HS-5 (cell line): Measurements from ENCODE around the gene RNU1-3.
"Not testable (repeated sequence)": the region's sequence is repeated elsewhere in the genome, so short reads cannot be mapped to it uniquely, and the experiment has no call there.

Experiments used
- DNase-seq: peaks from one replicate; pipeline ENCODE4 v3.0.0-alpha.2; 2012; ENCODE audit warnings: low read depth

RNU1-3 gene

GRCh38 chr1:16636551-16637195, 30.1 kb downstream of the RNU1-3 start:
- not testable (repeated sequence) for DNase-seq

GRCh38 chr1:16635959-16636358, 30.8 kb downstream of the RNU1-3 start:
- not testable (repeated sequence) for DNase-seq

- DNase-seq: not testable (repeated sequence)
These were observed 33.0 kb downstream of the RNU1-3 start for GRCh38 chr1:16633540-16634282.

DNA sequence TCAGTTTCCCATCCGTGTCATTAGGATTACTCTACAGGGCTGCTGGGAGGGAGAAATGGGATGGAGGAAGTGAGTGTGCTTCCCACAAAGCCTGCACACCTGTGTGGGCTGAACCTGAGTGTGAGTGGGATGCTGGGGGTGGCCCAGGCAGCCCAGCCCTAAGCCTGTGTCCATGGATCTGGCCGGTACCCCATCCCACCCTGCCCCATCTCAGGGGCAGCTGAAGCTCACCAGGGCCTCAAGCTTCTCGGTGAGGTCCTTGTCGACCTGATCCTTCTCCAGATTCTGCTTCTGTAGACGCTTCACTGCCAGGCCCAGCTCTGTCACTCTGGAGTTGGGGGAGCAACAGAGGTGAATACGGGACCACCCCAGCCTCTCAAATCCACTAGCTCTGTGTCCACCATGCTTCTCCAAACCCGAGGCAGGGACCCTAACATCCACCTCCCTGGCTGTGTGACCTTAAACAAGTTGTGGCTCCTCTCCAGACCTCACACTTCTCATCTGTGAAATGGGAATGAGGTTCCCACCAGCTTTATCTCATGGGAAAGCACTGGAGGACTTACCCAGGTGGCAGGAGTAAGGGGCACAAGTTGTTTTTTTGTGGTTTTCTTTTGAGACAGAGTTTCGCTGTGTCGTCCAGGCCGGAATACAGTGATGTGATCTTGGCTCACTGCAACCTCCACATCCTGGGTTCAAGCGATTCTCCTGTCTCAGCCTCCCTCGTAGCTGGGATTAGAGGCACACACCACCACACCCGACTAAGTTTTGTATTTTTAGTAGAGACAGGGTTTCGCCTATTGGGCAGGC, 34.5 kb downstream of the RNU1-3 start:
- DNase-seq: not testable (repeated sequence)

- DNase-seq: no peak
These were observed 35.3 kb downstream of the RNU1-3 start for GRCh38 chr1:16631248-16632043.

DNA sequence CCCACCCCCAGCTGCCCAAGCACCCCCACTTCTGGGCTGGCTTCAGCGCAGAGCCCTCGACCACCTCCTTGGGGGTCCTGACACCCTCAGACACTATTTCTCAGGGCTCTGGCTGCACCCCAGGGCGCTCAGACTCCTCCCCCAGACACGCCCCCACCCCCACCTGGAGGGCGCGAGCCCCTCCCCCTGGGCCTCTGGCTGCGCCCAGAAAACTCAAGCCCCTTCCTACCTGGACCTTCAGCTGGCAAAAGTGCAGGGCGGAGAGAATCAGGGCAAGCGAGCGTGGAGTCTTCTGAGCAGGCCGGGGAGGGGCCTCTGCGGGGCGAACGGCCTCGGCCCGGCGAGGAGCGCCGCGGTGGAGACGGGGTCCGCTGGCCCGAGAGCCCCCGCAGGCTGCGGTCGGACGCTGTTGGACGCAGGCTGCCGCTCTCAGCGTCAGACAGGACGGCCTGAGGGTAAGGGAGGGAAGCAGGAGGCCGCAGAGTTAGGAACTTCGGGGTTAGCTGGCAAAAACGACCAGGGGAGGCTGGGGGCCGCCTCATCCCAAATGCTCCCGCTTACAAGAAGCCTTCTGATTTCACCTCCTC, 36.0 kb downstream of the RNU1-3 start:
- DNase-seq: no peak

- not testable (repeated sequence) for DNase-seq
These were observed 36.7 kb downstream of the RNU1-3 start for GRCh38 chr1:16629916-16630530.

DNA sequence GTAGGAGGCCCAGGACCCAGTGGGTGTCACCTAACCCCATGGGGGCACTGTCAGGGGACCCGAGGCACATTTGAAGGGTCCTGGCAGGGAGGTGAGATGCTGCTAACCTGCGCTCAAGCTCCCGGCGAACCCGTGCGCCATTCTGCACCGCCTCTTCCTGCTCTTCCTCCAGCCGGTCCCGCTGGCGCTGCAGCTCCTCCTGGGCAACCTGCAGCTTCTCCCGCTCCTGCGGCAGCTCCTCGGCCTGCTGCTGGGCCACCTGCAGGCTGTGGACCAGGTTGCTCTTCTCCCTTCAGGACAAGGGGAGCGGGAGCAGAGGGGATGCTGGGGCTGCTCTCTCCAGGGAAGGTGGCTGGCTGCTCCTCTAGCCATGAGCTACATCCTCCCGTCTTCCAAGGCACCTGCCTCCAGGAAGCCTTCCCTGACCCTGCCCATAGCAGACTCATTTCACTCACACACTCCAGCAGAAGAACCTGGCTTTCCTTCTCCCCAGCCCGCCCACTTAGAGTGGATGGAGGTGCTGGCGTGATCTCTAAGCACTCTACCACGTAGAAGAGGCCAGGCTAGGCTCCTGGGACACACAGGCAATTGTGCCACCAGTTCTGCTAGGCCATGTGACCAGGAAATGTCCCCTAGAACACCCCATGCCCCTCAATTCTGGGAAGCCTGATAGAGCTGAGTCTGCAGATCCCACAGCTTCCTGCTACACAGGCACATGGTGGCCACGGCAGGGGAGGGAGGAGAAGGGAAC, 38.2 kb downstream of the RNU1-3 start:
- no peak for DNase-seq

DNA sequence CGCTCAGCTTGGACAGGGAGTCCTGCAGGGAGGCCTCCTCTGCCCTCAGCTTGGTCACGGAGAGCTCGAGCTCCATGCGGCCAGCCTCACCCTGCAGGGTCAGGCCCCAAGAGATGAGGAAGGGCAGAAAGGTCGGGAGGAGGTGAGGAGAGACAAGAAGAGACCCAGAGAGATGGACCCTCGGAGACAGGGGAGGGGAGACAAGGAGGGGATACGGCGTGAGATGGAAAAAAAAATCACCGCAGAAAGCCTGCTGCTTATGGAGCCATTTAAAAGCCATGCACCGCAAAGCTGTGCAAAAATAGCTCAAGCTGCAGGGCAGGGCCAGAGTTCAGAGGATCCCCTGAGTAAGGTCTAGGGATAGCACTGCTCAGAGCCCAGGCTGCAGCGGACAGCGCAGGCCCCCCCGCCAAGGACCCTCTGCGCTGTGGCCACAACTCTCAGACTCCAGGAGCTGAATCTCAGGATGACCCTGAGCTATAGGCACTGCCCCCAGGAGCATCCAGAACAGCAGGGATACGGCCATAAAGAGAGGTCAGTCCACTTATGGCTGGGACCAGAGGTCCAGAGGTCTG, 40.3 kb downstream of the RNU1-3 start:
- not testable (repeated sequence) for DNase-seq

DNA sequence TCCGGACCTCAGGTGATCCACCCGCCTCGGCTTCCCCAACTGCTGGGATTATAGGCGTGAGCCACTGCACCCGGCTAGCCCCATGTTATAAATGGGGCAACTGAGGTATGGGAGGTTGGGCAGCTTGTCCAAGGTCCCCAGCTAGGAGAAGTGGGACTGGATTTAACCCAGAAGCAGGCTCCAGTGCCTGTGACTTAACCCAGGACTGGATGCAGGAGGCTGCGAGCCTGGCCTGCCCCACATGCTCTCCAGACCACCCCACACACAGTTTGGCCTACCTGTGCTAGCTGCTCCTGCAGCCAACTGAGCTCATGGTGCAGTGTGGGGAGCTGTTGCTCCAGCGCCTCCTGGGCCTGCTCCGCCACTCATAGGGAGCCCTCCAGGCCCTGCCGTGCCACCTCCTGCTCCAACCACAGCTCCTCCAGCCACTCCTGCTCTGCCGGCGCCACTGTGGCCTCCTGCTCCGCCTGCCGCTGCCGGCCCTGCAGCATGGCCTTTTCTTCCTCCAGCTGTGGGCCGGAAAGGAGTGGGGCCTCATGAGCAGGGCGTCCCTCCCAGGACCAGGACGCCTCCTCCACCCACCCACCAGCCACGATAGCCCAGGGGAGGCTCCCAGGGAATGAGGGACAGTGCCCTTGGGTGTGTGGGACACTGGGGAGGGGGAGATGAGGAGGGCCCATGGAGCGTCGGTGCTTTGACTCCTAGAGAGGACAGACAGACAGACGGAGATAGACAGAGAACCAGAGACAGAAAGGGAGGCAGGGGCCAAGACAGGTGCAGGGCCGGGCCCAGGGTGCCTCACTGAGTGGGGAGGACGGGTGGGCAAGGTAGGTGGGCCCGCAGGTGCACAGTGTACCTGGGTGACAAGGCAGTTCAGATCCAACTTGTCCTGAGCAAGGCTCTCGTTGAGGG, 41.0 kb downstream of the RNU1-3 start:
- no peak for DNase-seq

GRCh38 chr1:16623812-16624719, 42.7 kb downstream of the RNU1-3 start:
- not testable (repeated sequence) for DNase-seq

DNA sequence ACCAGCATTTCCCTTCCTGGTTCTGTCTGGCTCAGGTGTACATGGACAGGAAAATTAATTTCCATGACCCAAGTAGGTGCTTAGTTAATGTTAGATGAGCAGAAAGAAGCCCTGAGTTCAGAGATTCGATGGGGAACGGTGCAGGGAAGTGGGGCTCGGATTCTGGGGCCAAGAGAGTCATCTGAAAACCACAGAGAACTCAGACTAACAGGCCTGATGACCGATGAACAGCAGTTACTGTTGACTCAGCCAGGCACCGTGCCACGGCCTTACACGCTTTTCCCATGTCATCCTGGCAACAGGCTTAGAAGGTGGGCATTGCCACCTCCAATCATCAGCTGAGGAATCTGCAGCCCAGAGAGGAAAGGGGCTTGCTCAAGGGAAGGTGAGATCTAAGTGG, 43.4 kb downstream of the RNU1-3 start:
- DNase-seq: peak; percentile 56

- not testable (repeated sequence) for DNase-seq
These were observed 45.0 kb downstream of the RNU1-3 start for GRCh38 chr1:16621681-16622315.

GRCh38 chr1:16621300-16621658, 45.5 kb downstream of the RNU1-3 start:
- DNase-seq: no peak

DNA sequence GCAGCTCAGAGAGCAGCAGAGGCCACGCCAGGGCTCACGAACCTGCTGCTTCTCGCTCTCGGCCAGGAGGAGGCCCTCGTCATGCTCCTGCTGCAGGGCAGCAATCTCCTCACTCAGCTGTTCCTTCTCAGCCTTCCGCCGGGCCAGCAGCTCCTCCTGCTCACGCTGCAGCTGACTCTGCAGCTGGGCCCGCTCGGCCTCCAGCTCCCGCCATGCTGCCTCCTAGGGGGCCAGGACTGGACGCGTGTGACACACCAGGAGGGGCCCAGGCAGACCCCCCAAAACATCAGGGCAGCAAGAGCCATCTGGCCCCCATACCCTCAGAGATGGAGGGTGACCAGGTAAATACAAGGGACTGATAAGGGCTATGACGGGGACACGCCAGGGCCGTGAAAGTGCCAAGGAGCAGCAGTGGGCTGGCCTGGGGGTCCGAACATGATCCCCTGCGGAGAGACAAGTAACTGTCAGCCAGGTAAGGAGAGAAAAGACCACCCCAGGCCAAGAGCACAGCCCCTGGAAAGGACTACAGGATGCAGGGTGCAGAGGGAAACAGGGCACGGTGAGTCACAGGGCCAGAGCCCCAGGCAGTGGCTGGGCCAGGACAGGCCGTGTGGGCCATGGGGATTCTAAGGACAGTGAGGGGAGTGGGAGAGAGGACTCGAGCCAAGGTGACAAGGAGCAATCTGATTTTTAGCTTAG, 46.8 kb downstream of the RNU1-3 start:
- DNase-seq: not testable (repeated sequence)

GRCh38 chr1:16618719-16619118, 48.0 kb downstream of the RNU1-3 start:
- DNase-seq: no peak
